T-helper 2 cell treated with Interferon-gamma antibody and Interleukin-4, amounts not matched to agents 100 ng/mL and 5 ng/mL, for 36 hours (primary cell): ENCODE measurements around the gene PTP4A2. TPM values are rescaled to one million over a fixed set of nuclear protein-coding genes. Genes with fewer than 3 reads are reported as not detected.

Experiments
- intact Hi-C: fragments of 100-400 bp; cut with micrococcal nuclease; formaldehyde crosslinking; loops from one replicate; pipeline ENCODE4 v1.15.1; 2023
- total RNA-seq: library from RNA; stranded (reverse); gene quantifications from 2 replicates; pipeline ENCODE4 v1.2.3, GENCODE V29; 2022

Gene PTP4A2
- total RNA-seq, 1 donor from 2014 or later, result 540 TPM

DNA sequence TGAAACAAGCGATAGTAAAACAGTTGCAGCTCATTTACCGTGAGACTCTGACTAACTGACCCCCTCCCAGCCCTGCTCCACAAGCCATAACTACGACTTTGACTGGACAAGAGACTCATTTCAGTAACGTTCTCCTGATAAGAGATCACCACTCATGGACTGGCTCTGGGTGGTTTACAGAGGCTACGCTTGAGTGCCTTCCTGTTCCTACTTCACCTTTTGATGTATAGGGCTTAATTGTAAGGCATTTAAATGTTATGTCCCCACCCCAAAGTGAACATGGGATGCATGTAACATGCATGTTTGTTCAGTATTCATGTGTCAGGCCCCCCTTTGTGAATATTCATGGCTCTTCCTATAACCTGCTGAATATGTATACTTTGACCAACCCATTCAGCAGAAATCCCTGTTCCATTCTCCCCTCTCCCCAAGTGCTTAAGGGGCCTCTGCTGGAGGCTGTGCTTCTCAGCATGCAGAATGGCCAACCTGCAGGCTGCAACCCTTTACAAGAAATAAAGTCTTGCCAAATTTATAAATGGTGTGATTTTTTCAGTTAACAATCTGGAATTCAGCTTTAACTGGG is 71.6 kb downstream of the PTP4A2 start:
- intact Hi-C loops, result no loop called here

DNA sequence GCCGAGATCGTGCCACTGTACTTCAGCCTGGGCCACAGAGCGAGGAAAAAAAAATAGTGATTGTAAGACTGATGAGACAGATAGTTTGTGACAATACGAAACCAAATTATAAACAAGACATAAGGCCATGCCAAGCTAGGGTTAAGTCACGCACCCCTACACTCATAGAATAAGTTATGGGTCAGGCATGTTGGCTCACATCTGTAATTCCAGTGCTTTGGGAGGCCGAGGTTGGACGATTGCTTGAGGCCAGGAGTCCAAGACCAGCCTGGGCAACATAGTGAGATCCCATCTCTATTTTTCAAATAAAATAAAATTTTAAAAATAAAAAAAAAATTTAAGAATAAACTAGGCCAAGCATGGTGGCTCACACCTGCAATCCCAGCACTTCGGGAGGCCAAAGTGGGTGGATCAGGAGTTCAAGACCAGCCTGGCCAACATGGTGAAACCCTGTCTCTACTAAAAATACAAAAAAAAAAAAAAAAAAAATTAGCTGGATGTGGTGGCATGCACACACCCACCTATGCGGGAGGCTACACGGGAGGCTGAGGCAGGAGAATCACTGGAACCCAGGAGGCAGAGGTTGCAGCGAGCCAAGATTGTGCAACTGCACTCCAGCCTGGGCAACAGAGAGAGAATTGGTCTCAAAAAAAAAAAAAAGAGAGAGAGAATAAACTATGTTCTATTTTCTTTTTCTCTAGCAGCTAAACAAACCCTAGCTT is 72.3 kb downstream of the PTP4A2 start:
- intact Hi-C loops, result no loop called here

DNA sequence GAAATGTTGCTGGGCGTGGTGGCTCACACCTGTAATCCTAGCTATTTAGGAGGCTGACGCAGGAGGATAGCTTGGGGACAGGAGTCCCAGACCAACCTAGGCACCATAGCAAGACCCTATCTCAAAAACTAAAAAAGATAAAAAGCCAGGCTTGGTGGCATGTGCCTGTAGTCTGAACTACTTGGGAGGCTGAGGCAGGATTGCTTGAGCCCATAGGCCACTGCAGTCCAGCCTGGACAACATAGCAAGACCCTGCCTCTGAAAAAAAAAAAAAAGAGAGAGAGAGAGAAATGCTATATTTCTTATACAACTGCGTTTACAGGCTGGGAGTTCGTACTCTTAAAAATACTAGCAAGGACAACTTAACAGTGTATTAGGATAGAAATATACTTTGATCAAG is 76.1 kb downstream of the PTP4A2 start:
- intact Hi-C loops, result no loop called here

DNA sequence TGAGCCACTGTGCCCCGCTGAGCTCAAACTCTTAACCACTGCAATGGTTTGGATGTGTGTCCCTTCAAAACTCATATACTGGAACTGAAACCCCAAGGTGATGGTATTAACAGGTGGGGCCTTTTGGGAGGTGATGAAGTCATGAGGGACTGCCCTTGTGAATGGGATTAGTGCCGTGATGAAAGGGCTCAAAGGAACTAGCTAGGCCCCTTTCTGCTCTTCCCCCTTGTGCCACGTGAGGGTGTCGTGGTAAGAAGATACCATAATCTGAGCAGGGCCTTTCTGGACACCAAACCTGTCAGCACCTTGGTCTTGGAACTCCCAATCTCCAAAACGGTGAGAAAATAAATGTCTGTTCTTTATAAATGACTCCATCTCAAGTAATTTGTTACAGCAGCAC is 76.8 kb downstream of the PTP4A2 start:
- intact Hi-C loops, result no loop called here

DNA sequence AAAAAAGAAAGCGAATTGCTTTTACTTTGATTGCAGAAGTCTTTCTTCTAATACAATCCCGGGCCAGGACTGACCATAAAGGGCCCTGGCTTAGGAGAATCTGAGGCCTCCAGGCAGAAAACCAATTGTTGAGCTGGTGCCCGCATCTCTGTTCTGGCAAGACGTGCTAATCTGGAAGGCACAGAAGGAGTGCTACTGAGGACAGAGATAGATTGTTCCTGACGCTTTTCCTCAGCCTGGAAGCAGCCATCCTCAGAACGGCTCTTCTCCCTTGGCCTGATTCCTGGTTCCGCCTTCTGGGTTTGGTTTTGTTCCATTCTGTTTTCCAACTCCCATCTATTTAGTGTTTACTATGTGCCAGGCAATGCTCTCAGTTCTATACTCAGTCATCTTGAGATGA is 77.6 kb downstream of the PTP4A2 start:
- intact Hi-C loops, result no loop called here

DNA sequence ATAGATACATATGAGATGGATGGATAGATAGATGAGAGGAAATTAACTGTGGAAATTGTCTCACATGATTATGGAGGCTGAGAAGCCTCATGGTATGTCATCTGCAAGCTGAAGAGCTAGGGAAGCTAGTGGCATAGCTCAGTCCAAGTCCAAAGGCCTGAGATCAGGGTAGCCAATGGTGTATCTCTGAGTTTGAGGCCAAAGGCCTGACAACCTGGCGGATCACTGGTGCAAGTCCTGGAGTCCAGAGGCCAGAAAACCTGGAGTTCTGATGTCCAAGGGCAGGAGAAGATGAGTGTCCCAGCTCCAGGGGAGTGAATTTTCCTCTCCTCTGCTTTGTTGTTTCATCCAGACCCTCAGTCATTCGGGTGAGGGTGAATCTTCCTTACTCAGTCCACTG is 78.4 kb downstream of the PTP4A2 start:
- intact Hi-C loops, result no loop called here

DNA sequence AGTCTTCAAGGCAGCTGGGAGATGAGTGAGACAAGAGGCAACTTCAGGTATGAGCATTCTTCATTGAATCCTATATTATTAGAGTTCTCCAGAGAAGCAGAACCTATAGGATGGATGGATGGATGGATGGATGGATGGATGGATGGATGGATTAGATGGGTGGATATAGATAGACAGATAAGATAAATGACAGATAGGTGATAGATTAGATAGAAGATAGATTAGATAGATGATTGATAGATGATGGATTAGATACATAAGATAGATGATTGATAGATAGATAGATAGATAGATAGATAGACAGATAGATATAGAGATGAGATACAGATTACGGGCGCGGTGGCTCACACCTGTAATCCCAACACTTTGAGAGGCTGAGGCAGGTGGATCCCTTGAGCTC is 79.1 kb downstream of the PTP4A2 start:
- intact Hi-C loops, result no loop called here

DNA sequence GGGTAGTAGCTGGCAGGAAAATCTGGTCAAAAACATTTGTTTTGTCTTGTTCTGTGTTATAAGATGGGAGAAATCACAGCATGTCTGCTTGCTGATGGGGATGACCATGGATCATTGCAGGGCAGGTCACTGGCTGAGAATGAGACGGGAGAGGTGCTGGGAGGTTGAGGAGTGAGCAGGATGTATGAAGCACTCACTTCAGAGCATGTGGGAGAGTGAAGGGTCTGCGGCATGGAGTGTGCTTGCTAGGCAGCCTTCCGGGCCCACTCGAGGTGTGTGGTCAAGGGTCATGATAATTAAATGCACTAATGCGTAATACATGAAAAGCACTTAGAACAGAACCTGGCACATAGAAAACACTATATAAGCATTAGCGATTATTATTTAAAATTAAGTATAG is 80.3 kb downstream of the PTP4A2 start:
- intact Hi-C loops, result no loop called here

Other genes starting within 250 kb of the PTP4A2 start
- gene COL16A1, start 234.4 kb downstream of the PTP4A2 start, total RNA-seq, result not detected in 2 replicates
- 0.30 and 0.32 TPM in 2 replicates for gene ADGRB2, start 174.0 kb downstream of the PTP4A2 start, total RNA-seq
- gene SPOCD1, start 122.3 kb downstream of the PTP4A2 start, total RNA-seq, result not detected in 2 replicates
- 160 and 162 TPM in 2 replicates for gene KHDRBS1, start 75.5 kb upstream of the PTP4A2 start, total RNA-seq
- gene TMEM39B, start 134.6 kb upstream of the PTP4A2 start, total RNA-seq, result 32.7 and 34.8 TPM in 2 replicates
- 64.9 and 67.0 TPM in 2 replicates for gene KPNA6, start 169.7 kb upstream of the PTP4A2 start, total RNA-seq
- gene TXLNA, start 241.3 kb upstream of the PTP4A2 start, total RNA-seq, result 79.4 and 79.8 TPM in 2 replicates